G401 (cell line): ENCODE results near the gene BMP7. TPM values are rescaled to one million over a fixed set of nuclear protein-coding genes. Genes with fewer than 3 reads are reported as not detected.

ENCODE experiments used
- DNase-seq: peaks from one replicate; pipeline ENCODE4 v3.0.0-alpha.2; 2015; ENCODE audit warnings: low spot score
- in situ Hi-C: cut with HindIII; loops from 2 replicates; pipeline ENCODE4 v1.10.0; 2016; ENCODE audit warnings: low sequenced_read_pairs, mixed read lengths
- total RNA-seq: library from RNA; depleted of rRNA; stranded (reverse); fragments of >200 nt; shearing (Covaris generic); gene quantifications from 2 replicates; pipeline ENCODE4 v1.2.3, GENCODE V29; 2014

BMP7 gene
- total RNA-seq, 1 experiment from 2014 or later: 81.3 TPM

- DNase-seq: no peak
- in situ Hi-C loops: no loop called here
These were observed 119.3 kb downstream of the BMP7 start for GRCh38 chr20:57147185-57147584.

- in situ Hi-C loops: no loop called here
- DNase-seq: no peak
These were observed 120.3 kb downstream of the BMP7 start for GRCh38 chr20:57146155-57146554.

GRCh38 chr20:57145089-57145631 lies 121.3 kb downstream of the BMP7 start:
- no peak for DNase-seq
- in situ Hi-C loops: no loop called here

- no peak for DNase-seq
- in situ Hi-C loops: no loop called here
These were observed 123.3 kb downstream of the BMP7 start for GRCh38 chr20:57143173-57143572.

GRCh38 chr20:57142667-57143066 lies 123.8 kb downstream of the BMP7 start:
- in situ Hi-C loops: no loop called here
- no peak for DNase-seq

- in situ Hi-C loops: no loop called here
- DNase-seq: no peak
These were observed 124.9 kb downstream of the BMP7 start for GRCh38 chr20:57141492-57141891.

- DNase-seq: no peak
- in situ Hi-C loops: no loop called here
These were observed 126.0 kb downstream of the BMP7 start for GRCh38 chr20:57140416-57140965.

GRCh38 chr20:57139342-57140093 lies 126.9 kb downstream of the BMP7 start:
- DNase-seq: no peak
- in situ Hi-C loops: no loop called here

GRCh38 chr20:57138198-57138995 lies 128.0 kb downstream of the BMP7 start:
- in situ Hi-C loops: no loop called here
- DNase-seq: no peak

- no peak for DNase-seq
- in situ Hi-C loops: no loop called here
These were observed 128.8 kb downstream of the BMP7 start for GRCh38 chr20:57137676-57138075.

- in situ Hi-C loops: no loop called here
- DNase-seq: no peak
These were observed 129.7 kb downstream of the BMP7 start for GRCh38 chr20:57136734-57137133.

- in situ Hi-C loops: no loop called here
- DNase-seq: no peak
These were observed 130.6 kb downstream of the BMP7 start for GRCh38 chr20:57135875-57136274.

- in situ Hi-C loops: no loop called here
These were observed 131.6 kb downstream of the BMP7 start for GRCh38 chr20:57134804-57135203.

GRCh38 chr20:57133926-57134650 lies 132.4 kb downstream of the BMP7 start:
- in situ Hi-C loops: no loop called here
- DNase-seq: no peak

More at GRCh38 chr20:57134804-57135203, 131.6 kb downstream of the BMP7 start:
- no peak for DNase-seq

GRCh38 chr20:57131601-57132391 lies 134.6 kb downstream of the BMP7 start:
- in situ Hi-C loops: no loop called here
- DNase-seq: peak; percentile 3

GRCh38 chr20:57131077-57131476 lies 135.4 kb downstream of the BMP7 start:
- DNase-seq: no peak
- in situ Hi-C loops: no loop called here

GRCh38 chr20:57130160-57130772 lies 136.2 kb downstream of the BMP7 start:
- no peak for DNase-seq
- in situ Hi-C loops: no loop called here

- no peak for DNase-seq
- in situ Hi-C loops: no loop called here
These were observed 137.1 kb downstream of the BMP7 start for GRCh38 chr20:57129303-57129702.
